GM19452 (cell line): ENCODE data around the gene BTN3A1.

Source experiments
- ATAC-seq: cut with Tn5 transposase; IDR thresholded peaks from one replicate; pipeline ENCODE4 v1.9.1; 2021; ENCODE audit not compliant: unreplicated experiment

The BTN3A1 gene

GRCh38 chr6:26379292-26379691, 22.8 kb upstream of the BTN3A1 start:
- no peak for ATAC-seq

- ATAC-seq = no peak
These were observed 22.3 kb upstream of the BTN3A1 start for GRCh38 chr6:26379740-26380139.

- no peak for ATAC-seq
These were observed 21.8 kb upstream of the BTN3A1 start for GRCh38 chr6:26380256-26380655.

GRCh38 chr6:26382121-26382520, 20.0 kb upstream of the BTN3A1 start:
- ATAC-seq = no peak

- no peak for ATAC-seq
These were observed 18.3 kb upstream of the BTN3A1 start for GRCh38 chr6:26383624-26384417.

GRCh38 chr6:26385734-26386125, 16.3 kb upstream of the BTN3A1 start:
- ATAC-seq = no peak

GRCh38 chr6:26387565-26387964, 14.5 kb upstream of the BTN3A1 start:
- no peak for ATAC-seq

- ATAC-seq = no peak
These were observed 14.1 kb upstream of the BTN3A1 start for GRCh38 chr6:26388014-26388413.

- no peak for ATAC-seq
These were observed 13.6 kb upstream of the BTN3A1 start for GRCh38 chr6:26388441-26388840.

- ATAC-seq = no peak
These were observed 12.7 kb upstream of the BTN3A1 start for GRCh38 chr6:26389349-26389894.

GRCh38 chr6:26390531-26390930, 11.5 kb upstream of the BTN3A1 start:
- no peak for ATAC-seq

- ATAC-seq = no peak
These were observed 9.0 kb upstream of the BTN3A1 start for GRCh38 chr6:26392932-26393636.

GRCh38 chr6:26394289-26394688, 7.8 kb upstream of the BTN3A1 start:
- ATAC-seq = no peak

GRCh38 chr6:26398555-26398954, 3.5 kb upstream of the BTN3A1 start:
- no peak for ATAC-seq

GRCh38 chr6:26400626-26401025, 1.4 kb upstream of the BTN3A1 start:
- no peak for ATAC-seq

- ATAC-seq = no peak
These were observed 587 bp upstream of the BTN3A1 start for GRCh38 chr6:26401389-26401986.

GRCh38 chr6:26403893-26404292, 1.8 kb downstream of the BTN3A1 start:
- no peak for ATAC-seq

GRCh38 chr6:26404546-26404945, 2.5 kb downstream of the BTN3A1 start:
- no peak for ATAC-seq

- ATAC-seq = no peak
These were observed 7.0 kb downstream of the BTN3A1 start for GRCh38 chr6:26408828-26409730.

GRCh38 chr6:26411751-26412150, 9.7 kb downstream of the BTN3A1 start:
- ATAC-seq = no peak

GRCh38 chr6:26412228-26412627, 10.2 kb downstream of the BTN3A1 start:
- no peak for ATAC-seq
